ENCODE measurements around the gene DNAJC9. TPM values are rescaled to one million over a fixed set of nuclear protein-coding genes. Genes with fewer than 3 reads are reported as not detected.

Gene DNAJC9
- total RNA-seq, 1 experiment from 2014 or later, result 72.9 TPM

DNA sequence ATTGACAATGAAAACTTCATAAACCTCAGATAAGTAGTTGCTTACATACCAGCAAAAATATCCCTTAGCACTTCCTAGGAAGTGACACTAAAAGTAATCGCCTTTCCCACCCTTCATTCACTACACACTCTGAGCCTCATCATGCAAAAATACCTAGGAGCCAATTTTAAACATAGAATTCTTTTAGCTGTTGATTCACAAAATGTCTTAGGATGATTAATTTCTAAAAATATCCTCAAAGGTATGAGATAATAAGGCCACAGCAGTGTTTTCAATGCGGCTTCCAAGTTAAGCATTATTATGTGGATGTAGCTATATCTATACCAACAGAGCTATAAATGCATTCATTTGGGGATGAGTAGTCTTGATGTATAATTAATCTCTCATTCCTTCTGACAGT is 13.2 kb downstream of the DNAJC9 start:
- no TSS peak for BruUV-seq (replicated peaks)
- H3K27ac ChIP-seq (ENCODE audit: low read depth, low read length, poor library complexity, severe bottlenecking), result no peak overlapping the region
- TF ChIP-seq, protein P1, sequence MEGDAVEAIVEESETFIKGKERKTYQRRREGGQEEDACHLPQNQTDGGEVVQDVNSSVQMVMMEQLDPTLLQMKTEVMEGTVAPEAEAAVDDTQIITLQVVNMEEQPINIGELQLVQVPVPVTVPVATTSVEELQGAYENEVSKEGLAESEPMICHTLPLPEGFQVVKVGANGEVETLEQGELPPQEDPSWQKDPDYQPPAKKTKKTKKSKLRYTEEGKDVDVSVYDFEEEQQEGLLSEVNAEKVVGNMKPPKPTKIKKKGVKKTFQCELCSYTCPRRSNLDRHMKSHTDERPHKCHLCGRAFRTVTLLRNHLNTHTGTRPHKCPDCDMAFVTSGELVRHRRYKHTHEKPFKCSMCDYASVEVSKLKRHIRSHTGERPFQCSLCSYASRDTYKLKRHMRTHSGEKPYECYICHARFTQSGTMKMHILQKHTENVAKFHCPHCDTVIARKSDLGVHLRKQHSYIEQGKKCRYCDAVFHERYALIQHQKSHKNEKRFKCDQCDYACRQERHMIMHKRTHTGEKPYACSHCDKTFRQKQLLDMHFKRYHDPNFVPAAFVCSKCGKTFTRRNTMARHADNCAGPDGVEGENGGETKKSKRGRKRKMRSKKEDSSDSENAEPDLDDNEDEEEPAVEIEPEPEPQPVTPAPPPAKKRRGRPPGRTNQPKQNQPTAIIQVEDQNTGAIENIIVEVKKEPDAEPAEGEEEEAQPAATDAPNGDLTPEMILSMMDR (conservative IDR thresholded peaks at IDR 0.05; ENCODE audit: low read depth, low read length), result no peak
- no peak for TF ChIP-seq EZH2 (IDR thresholded peaks at IDR 0.05; ENCODE audit: borderline replicate concordance, low read depth, low read length, poor library complexity, severe bottlenecking)
- H3K9me3 ChIP-seq (ENCODE audit: low read depth, low read length, poor library complexity, severe bottlenecking), result no peaks in the 10 kb centered on the region
- H3K4me1 ChIP-seq (ENCODE audit: insufficient read depth, low read length, poor library complexity, severe bottlenecking), result no peaks in the 10 kb centered on the region
- ChIA-PET CTCF (no interaction called here), POLR2A (ENCODE audit: low non-redundant PET) (no interaction called here)
- DNase-seq (ENCODE audit: low spot score), result no peak
- no peaks in the 10 kb centered on the region for H3K27me3 ChIP-seq (replicated peaks; ENCODE audit: insufficient read depth, low read depth, low read length, poor library complexity)
- intact Hi-C loops (cut with micrococcal nuclease; ENCODE audit: unreplicated experiment), result no loop called here
- H3K36me3 ChIP-seq (ENCODE audit: insufficient read depth, low read length, poor library complexity, severe bottlenecking), result peaks cover 51% of the 10 kb centered on the region
- H3K4me3 ChIP-seq (ENCODE audit: low read depth, low read length, poor library complexity, severe bottlenecking), result no peak overlapping the region

- ChIA-PET POLR2A (ENCODE audit: low non-redundant PET) (no interaction called here), CTCF (no interaction called here)
- no peaks in the 10 kb centered on the region for H3K9me3 ChIP-seq (ENCODE audit: low read depth, low read length, poor library complexity, severe bottlenecking)
- H3K4me3 ChIP-seq (ENCODE audit: low read depth, low read length, poor library complexity, severe bottlenecking), result no peak overlapping the region
- DNase-seq (ENCODE audit: low spot score), result no peak
- H3K27me3 ChIP-seq (replicated peaks; ENCODE audit: insufficient read depth, low read depth, low read length, poor library complexity), result no peaks in the 10 kb centered on the region
- intact Hi-C loops (cut with micrococcal nuclease; ENCODE audit: unreplicated experiment), result no loop called here
- BruUV-seq (replicated peaks), result no TSS peak
- no peak for TF ChIP-seq EZH2 (IDR thresholded peaks at IDR 0.05; ENCODE audit: borderline replicate concordance, low read depth, low read length, poor library complexity, severe bottlenecking)
- TF ChIP-seq, protein P1 (conservative IDR thresholded peaks at IDR 0.05; ENCODE audit: low read depth, low read length), result peak; percentile 36
- peaks cover 41% of the 10 kb centered on the region for H3K36me3 ChIP-seq (ENCODE audit: insufficient read depth, low read length, poor library complexity, severe bottlenecking)
- H3K27ac ChIP-seq (ENCODE audit: low read depth, low read length, poor library complexity, severe bottlenecking), result no peak overlapping the region
- no peaks in the 10 kb centered on the region for H3K4me1 ChIP-seq (ENCODE audit: insufficient read depth, low read length, poor library complexity, severe bottlenecking)
Measured at GRCh38 chr10:73232887-73233286, 14.2 kb downstream of the DNAJC9 start.

- no peaks in the 10 kb centered on the region for H3K4me1 ChIP-seq (ENCODE audit: insufficient read depth, low read length, poor library complexity, severe bottlenecking)
- H3K27ac ChIP-seq (ENCODE audit: low read depth, low read length, poor library complexity, severe bottlenecking), result no peak overlapping the region
- H3K27me3 ChIP-seq (replicated peaks; ENCODE audit: insufficient read depth, low read depth, low read length, poor library complexity), result no peaks in the 10 kb centered on the region
- TF ChIP-seq EZH2 (IDR thresholded peaks at IDR 0.05; ENCODE audit: borderline replicate concordance, low read depth, low read length, poor library complexity, severe bottlenecking), result no peak
- DNase-seq (ENCODE audit: low spot score), result no peak
- intact Hi-C loops (cut with micrococcal nuclease; ENCODE audit: unreplicated experiment), result no loop called here
- BruUV-seq (replicated peaks), result no TSS peak
- CTCF ChIA-PET, result no interaction called here
- no peaks in the 10 kb centered on the region for H3K9me3 ChIP-seq (ENCODE audit: low read depth, low read length, poor library complexity, severe bottlenecking)
- POLR2A ChIA-PET (ENCODE audit: low non-redundant PET), result no interaction called here
- no peak overlapping the region for H3K4me3 ChIP-seq (ENCODE audit: low read depth, low read length, poor library complexity, severe bottlenecking)
- H3K36me3 ChIP-seq (ENCODE audit: insufficient read depth, low read length, poor library complexity, severe bottlenecking), result peaks cover 18% of the 10 kb centered on the region
Measured at GRCh38 chr10:73229567-73229966, 17.5 kb downstream of the DNAJC9 start.

GRCh38 chr10:73228247-73228646 is 18.8 kb downstream of the DNAJC9 start:
- no peak for DNase-seq (ENCODE audit: low spot score)
- Histone ChIP-seq H3K36me3 (ENCODE audit: insufficient read depth, low read length, poor library complexity, severe bottlenecking) (peaks cover 8% of the 10 kb centered on the region), H3K27ac (ENCODE audit: low read depth, low read length, poor library complexity, severe bottlenecking) (no peak overlapping the region), H3K4me1 (ENCODE audit: insufficient read depth, low read length, poor library complexity, severe bottlenecking) (no peaks in the 10 kb centered on the region), H3K4me3 (ENCODE audit: low read depth, low read length, poor library complexity, severe bottlenecking) (no peak overlapping the region), H3K9me3 (ENCODE audit: low read depth, low read length, poor library complexity, severe bottlenecking) (no peaks in the 10 kb centered on the region), H3K27me3 (replicated peaks; ENCODE audit: insufficient read depth, low read depth, low read length, poor library complexity) (no peaks in the 10 kb centered on the region)
- intact Hi-C loops (cut with micrococcal nuclease; ENCODE audit: unreplicated experiment), result no loop called here
- no peak for TF ChIP-seq EZH2 (IDR thresholded peaks at IDR 0.05; ENCODE audit: borderline replicate concordance, low read depth, low read length, poor library complexity, severe bottlenecking)
- TF ChIP-seq, protein P1 (conservative IDR thresholded peaks at IDR 0.05; ENCODE audit: low read depth, low read length), result no peak
- BruUV-seq (replicated peaks), result no TSS peak
- ChIA-PET POLR2A (ENCODE audit: low non-redundant PET) (no interaction called here), CTCF (no interaction called here)

All from A673 (cell line).